Mucosa of rectum (tissue), 2 donors: ENCODE results near the gene KITLG.

Experiments used
- H3K27ac ChIP-seq, 2 donors: one replicate each; pipeline ENCODE4 v1.7.0; 2013; ENCODE audit warnings: inconsistent platforms in 2 of 2, low read depth in 2 of 2, low read length in 2 of 2
- H3K27me3 ChIP-seq, 2 donors: one replicate each; pipeline ENCODE4 v1.7.0; 2013; ENCODE audit warnings: low read length in 2 of 2; ENCODE audit not compliant: control insufficient read depth in 2 of 2, insufficient read depth in 2 of 2
- H3K36me3 ChIP-seq, 2 donors: one replicate each; pipeline ENCODE4 v1.7.0; 2013; ENCODE audit warnings: low read length in 2 of 2; ENCODE audit not compliant: control insufficient read depth in 2 of 2, insufficient read depth in 2 of 2
- H3K4me1 ChIP-seq, 2 donors: one replicate each; pipeline ENCODE4 v1.7.0; 2013; ENCODE audit warnings: low read length in 2 of 2, mild to moderate bottlenecking in 1 of 2; ENCODE audit not compliant: control insufficient read depth in 2 of 2, insufficient read depth in 2 of 2
- H3K4me3 ChIP-seq, 2 donors: one replicate each; pipeline ENCODE4 v1.7.0; 2013; ENCODE audit warnings: low read length in 2 of 2
- H3K9ac ChIP-seq, 2 donors: one replicate each; pipeline ENCODE4 v1.7.0; 2013; ENCODE audit warnings: low read length in 2 of 2, low read depth in 1 of 2, mild to moderate bottlenecking in 1 of 2
- H3K9me3 ChIP-seq, 2 donors: one replicate each; pipeline ENCODE4 v1.7.0; 2013; ENCODE audit warnings: low read length in 2 of 2; ENCODE audit not compliant: control insufficient read depth in 2 of 2
- donor health status: healthy.
- donor health status: Normal muscosa, but diverticular disease.

Gene KITLG

GRCh38 chr12:88577537-88577936 is 2.7 kb downstream of the KITLG start:
- Histone ChIP-seq H3K27ac (no peak overlapping the region), H3K4me1 (peaks cover 7 to 26% of the 10 kb centered on the region in 2 donors), H3K4me3 (peak overlapping the region in 1 of 2 donors; percentile 97), H3K27me3 (no peaks in the 10 kb centered on the region), H3K36me3 (no peaks in the 10 kb centered on the region), H3K9ac (no peak overlapping the region), H3K9me3 (no peaks in the 10 kb centered on the region)

- no peak overlapping the region for H3K27ac ChIP-seq
- no peaks in the 10 kb centered on the region for H3K9me3 ChIP-seq
Observed at GRCh38 chr12:88576866-88577265, 3.4 kb downstream of the KITLG start.

GRCh38 chr12:88575361-88575970 is 4.8 kb downstream of the KITLG start:
- peaks cover 7 to 26% of the 10 kb centered on the region in 2 donors for H3K4me1 ChIP-seq
- H3K9me3 ChIP-seq = no peaks in the 10 kb centered on the region
- H3K27me3 ChIP-seq = no peaks in the 10 kb centered on the region
- H3K27ac ChIP-seq = no peak overlapping the region
- H3K9ac ChIP-seq = no peak overlapping the region
- H3K36me3 ChIP-seq = no peaks in the 10 kb centered on the region
- H3K4me3 ChIP-seq = no peak overlapping the region

More at GRCh38 chr12:88576866-88577265, 3.4 kb downstream of the KITLG start:
- no peaks in the 10 kb centered on the region for H3K27me3 ChIP-seq
- H3K9ac ChIP-seq = no peak overlapping the region
- H3K4me3 ChIP-seq = peak overlapping the region; percentile 6 to 97
- no peaks in the 10 kb centered on the region for H3K36me3 ChIP-seq
- peaks cover 7 to 26% of the 10 kb centered on the region in 2 donors for H3K4me1 ChIP-seq

GRCh38 chr12:88574278-88574677 is 6.0 kb downstream of the KITLG start:
- Histone ChIP-seq H3K4me3 (no peak overlapping the region), H3K36me3 (no peaks in the 10 kb centered on the region), H3K27me3 (no peaks in the 10 kb centered on the region), H3K27ac (no peak overlapping the region), H3K9ac (no peak overlapping the region), H3K9me3 (no peaks in the 10 kb centered on the region), H3K4me1 (peaks cover 7 to 26% of the 10 kb centered on the region in 2 donors)

GRCh38 chr12:88573583-88573982 is 6.7 kb downstream of the KITLG start:
- Histone ChIP-seq H3K4me1 (peaks cover 7 to 26% of the 10 kb centered on the region in 2 donors), H3K9me3 (no peaks in the 10 kb centered on the region), H3K4me3 (no peak overlapping the region), H3K27me3 (no peaks in the 10 kb centered on the region), H3K36me3 (no peaks in the 10 kb centered on the region), H3K9ac (no peak overlapping the region), H3K27ac (no peak overlapping the region)

GRCh38 chr12:88572781-88573549 is 7.3 kb downstream of the KITLG start:
- Histone ChIP-seq H3K9ac (no peak overlapping the region), H3K4me1 (peaks cover 7 to 27% of the 10 kb centered on the region in 2 donors), H3K36me3 (no peaks in the 10 kb centered on the region), H3K27ac (no peak overlapping the region), H3K27me3 (no peaks in the 10 kb centered on the region), H3K4me3 (no peak overlapping the region), H3K9me3 (no peaks in the 10 kb centered on the region)

- no peaks in the 10 kb centered on the region for H3K27me3 ChIP-seq
- H3K9me3 ChIP-seq = no peaks in the 10 kb centered on the region
- peaks cover 10 to 31% of the 10 kb centered on the region in 2 donors for H3K4me1 ChIP-seq
- H3K27ac ChIP-seq = no peak overlapping the region
- no peaks in the 10 kb centered on the region for H3K36me3 ChIP-seq
- no peak overlapping the region for H3K9ac ChIP-seq
- H3K4me3 ChIP-seq = no peak overlapping the region
Observed at GRCh38 chr12:88571543-88571942, 8.7 kb downstream of the KITLG start.

- H3K27ac ChIP-seq = no peak overlapping the region
- H3K27me3 ChIP-seq = no peaks in the 10 kb centered on the region
- H3K36me3 ChIP-seq = no peaks in the 10 kb centered on the region
- H3K4me1 ChIP-seq = peaks cover 6 to 34% of the 10 kb centered on the region in 2 donors
- no peak overlapping the region for H3K4me3 ChIP-seq
- H3K9ac ChIP-seq = no peak overlapping the region
- H3K9me3 ChIP-seq = no peaks in the 10 kb centered on the region
Observed at GRCh38 chr12:88570103-88570502, 10.2 kb downstream of the KITLG start.

- Histone ChIP-seq H3K9me3 (no peaks in the 10 kb centered on the region), H3K4me1 (peaks cover 6 to 38% of the 10 kb centered on the region in 2 donors), H3K27ac (peak overlapping the region in 1 of 2 donors; percentile 37), H3K4me3 (no peak overlapping the region), H3K27me3 (no peaks in the 10 kb centered on the region), H3K36me3 (no peaks in the 10 kb centered on the region), H3K9ac (no peak overlapping the region)
Observed at GRCh38 chr12:88566430-88566829, 13.8 kb downstream of the KITLG start.

GRCh38 chr12:88562846-88563582 is 17.3 kb downstream of the KITLG start:
- no peaks in the 10 kb centered on the region for H3K27me3 ChIP-seq
- no peak overlapping the region for H3K4me3 ChIP-seq
- peaks cover 10 to 56% of the 10 kb centered on the region in 2 donors for H3K4me1 ChIP-seq
- no peaks in the 10 kb centered on the region for H3K9me3 ChIP-seq
- H3K9ac ChIP-seq = no peak overlapping the region
- H3K36me3 ChIP-seq = no peaks in the 10 kb centered on the region
- peak overlapping the region in 1 of 2 donors; percentile 41 for H3K27ac ChIP-seq
